Breast epithelium (tissue), 3 donors: Measurements from ENCODE around the gene VSTM2B.

Experiments used
- POLR2A ChIP-seq: fragments of 450-650 bp; IDR thresholded peaks from one replicate; pipeline ENCODE4 v1.6.1; 2016; ENCODE audit warnings: antibody characterized with exemption, mild to moderate bottlenecking, moderate library complexity
- POLR2AphosphoS5 ChIP-seq, 3 donors: sonication (generic); formaldehyde crosslinking; IDR thresholded peaks; one replicate each; pipeline ENCODE4 v1.6.1; 2017; ENCODE audit warnings: antibody characterized with exemption in 3 of 3

DNA sequence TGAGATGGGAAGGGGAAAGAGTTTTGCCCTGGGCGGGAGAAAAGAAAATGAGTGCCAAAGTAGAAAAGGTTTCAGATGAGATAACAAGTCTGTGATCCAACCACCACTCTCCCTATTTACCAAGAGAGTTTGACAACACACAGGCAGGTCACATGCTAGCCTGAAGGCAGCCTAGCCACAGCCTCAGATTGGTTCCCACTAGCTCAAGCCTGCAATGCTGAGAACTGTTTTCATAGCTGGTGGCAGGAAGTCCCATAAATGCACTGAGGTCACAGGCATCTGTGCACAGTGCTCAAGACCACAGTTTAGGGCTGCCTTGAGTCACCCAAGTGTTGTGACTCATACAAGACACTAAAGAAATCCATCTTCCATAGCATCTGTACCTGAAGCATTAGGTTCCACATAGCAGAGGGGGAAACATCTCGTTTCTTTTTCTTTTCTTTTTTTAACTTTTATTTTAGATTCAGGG, 61.8 kb downstream of the VSTM2B start:
- TF ChIP-seq POLR2A: no peak
- no peak for TF ChIP-seq POLR2AphosphoS5 (IDR thresholded peaks at IDR 0.05)
